ENCODE measurements around the gene CRIP2.

CRIP2 gene

GRCh38 chr14:105499256-105500035 lies 24.8 kb downstream of the CRIP2 start:
- H3K4me3 ChIP-seq (ENCODE audit: control insufficient read depth, low read depth, low read length): no peak overlapping the region
- no peak for DNase-seq (ENCODE audit: low read depth)
- TF ChIP-seq, protein P1, sequence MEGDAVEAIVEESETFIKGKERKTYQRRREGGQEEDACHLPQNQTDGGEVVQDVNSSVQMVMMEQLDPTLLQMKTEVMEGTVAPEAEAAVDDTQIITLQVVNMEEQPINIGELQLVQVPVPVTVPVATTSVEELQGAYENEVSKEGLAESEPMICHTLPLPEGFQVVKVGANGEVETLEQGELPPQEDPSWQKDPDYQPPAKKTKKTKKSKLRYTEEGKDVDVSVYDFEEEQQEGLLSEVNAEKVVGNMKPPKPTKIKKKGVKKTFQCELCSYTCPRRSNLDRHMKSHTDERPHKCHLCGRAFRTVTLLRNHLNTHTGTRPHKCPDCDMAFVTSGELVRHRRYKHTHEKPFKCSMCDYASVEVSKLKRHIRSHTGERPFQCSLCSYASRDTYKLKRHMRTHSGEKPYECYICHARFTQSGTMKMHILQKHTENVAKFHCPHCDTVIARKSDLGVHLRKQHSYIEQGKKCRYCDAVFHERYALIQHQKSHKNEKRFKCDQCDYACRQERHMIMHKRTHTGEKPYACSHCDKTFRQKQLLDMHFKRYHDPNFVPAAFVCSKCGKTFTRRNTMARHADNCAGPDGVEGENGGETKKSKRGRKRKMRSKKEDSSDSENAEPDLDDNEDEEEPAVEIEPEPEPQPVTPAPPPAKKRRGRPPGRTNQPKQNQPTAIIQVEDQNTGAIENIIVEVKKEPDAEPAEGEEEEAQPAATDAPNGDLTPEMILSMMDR (conservative IDR thresholded peaks at IDR 0.05; ENCODE audit: control insufficient read depth, insufficient read depth, low read depth, low read length): no peak

DNA sequence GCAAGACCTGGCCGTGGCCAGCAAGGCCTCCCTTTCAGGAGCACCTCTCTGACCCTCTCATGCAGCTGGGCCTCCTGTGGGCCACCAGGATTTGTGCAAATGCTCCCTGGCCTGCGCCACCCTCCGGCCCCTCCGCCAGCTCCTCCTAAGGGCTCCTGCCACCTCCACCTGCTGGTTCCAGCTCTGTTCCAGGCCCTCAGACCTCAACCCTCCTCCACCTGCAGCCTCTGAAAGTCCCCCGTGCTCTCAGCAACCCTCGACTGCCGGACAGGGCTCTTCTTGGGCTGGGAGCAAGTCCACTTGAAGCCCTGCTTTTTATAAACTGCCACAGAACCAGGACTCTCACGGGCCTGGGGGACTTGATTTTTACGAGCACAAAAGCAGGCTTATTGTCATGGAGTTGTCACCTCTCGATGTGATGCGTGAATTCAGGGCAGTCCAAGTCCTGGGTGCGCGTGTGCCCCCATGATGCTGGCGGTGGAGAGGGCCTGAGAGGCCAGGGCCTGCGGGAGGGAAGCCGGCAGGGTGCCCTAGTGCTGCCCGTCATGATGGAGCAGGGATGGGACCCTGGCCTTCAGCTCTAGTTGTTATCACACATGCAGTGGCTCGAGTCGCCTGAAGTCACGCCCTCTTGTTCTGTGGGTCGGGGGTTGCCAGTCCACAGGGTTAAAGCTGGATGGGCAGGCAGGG lies 25.6 kb downstream of the CRIP2 start:
- DNase-seq (ENCODE audit: low read depth): no peak

GRCh38 chr14:105500726-105501101 lies 26.1 kb downstream of the CRIP2 start:
- DNase-seq (ENCODE audit: low read depth): no peak
- no peak overlapping the region for H3K4me3 ChIP-seq (ENCODE audit: control insufficient read depth, low read depth, low read length)
- TF ChIP-seq, protein P1 (conservative IDR thresholded peaks at IDR 0.05; ENCODE audit: control insufficient read depth, insufficient read depth, low read depth, low read length): no peak

More for the DNA sequence above, 25.6 kb downstream of the CRIP2 start:
- H3K4me3 ChIP-seq (ENCODE audit: control insufficient read depth, low read depth, low read length): no peak overlapping the region
- TF ChIP-seq, protein P1 (conservative IDR thresholded peaks at IDR 0.05; ENCODE audit: control insufficient read depth, insufficient read depth, low read depth, low read length): no peak

DNA sequence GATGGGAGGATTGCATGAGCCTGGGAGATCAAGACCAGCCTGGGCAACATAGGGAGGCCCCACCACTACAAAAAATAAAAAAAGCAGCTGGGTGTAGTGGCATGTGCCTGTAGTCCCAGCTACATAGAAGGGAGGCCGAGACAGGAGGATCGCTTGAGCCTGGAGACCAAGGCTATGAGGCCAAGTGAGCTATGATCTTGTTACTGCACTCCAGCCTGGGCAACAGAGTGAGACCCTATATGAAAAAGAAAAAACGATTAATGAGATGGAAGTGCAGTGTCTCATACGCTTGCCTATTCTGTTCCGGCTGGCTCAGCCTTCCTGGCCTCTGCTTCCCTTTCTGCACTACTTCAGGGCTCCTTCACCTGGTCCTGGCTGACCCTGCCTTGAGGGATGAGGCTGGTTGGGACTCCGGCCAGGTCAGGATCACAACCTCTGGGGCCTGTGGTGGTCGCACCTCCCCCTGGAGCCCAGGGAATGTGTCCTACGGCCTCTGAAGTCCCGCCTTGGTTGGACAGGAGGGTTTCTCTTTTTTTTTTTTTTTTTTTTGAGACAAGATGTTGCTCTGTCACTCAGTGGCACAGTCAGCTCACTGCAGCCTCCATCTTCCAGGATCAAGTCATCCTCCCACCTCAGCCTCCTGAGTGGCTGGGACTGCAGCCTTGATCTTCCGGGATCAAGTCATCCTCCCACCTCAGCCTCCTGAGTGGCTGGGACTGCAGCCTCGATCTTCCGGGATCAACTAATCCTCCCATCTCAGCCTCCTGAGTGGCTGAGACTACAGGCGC lies 27.1 kb downstream of the CRIP2 start:
- TF ChIP-seq, protein P1 (conservative IDR thresholded peaks at IDR 0.05; ENCODE audit: control insufficient read depth, insufficient read depth, low read depth, low read length): no peak
- no peak for DNase-seq (ENCODE audit: low read depth)
- H3K4me3 ChIP-seq (ENCODE audit: control insufficient read depth, low read depth, low read length): no peak overlapping the region

- TF ChIP-seq, protein P1 (conservative IDR thresholded peaks at IDR 0.05; ENCODE audit: control insufficient read depth, insufficient read depth, low read depth, low read length): no peak
- H3K4me3 ChIP-seq (ENCODE audit: control insufficient read depth, low read depth, low read length): no peak overlapping the region
- DNase-seq (ENCODE audit: low read depth): no peak
Observed at GRCh38 chr14:105502446-105503295, 28.1 kb downstream of the CRIP2 start.

- H3K4me3 ChIP-seq (ENCODE audit: control insufficient read depth, low read depth, low read length): no peak overlapping the region
- no peak for DNase-seq (ENCODE audit: low read depth)
- TF ChIP-seq, protein P1 (conservative IDR thresholded peaks at IDR 0.05; ENCODE audit: control insufficient read depth, insufficient read depth, low read depth, low read length): no peak
Observed at GRCh38 chr14:105503296-105503640, 28.6 kb downstream of the CRIP2 start.
